K562 (cell line): ENCODE results near the gene KXD1. TPM values are rescaled to one million over a fixed set of nuclear protein-coding genes. Genes with fewer than 3 reads are reported as not detected.
A peak's percentile ranks its signal among the peaks of the same experiment; 100 is the strongest.

ENCODE experiments used
- ASH1L ChIP-seq: fragments of 450-650 bp; IDR thresholded peaks from 2 replicates; pipeline ENCODE4 v1.6.1; 2018; ENCODE audit warnings: borderline replicate concordance, mild to moderate bottlenecking, low read depth; ENCODE audit not compliant: partially characterized antibody
- CLOCK ChIP-seq: fragments of 250-450 bp; sonication (Bioruptor Pico); IDR thresholded peaks from 2 replicates; pipeline ENCODE4 v1.4.0; 2020; ENCODE audit warnings: mild to moderate bottlenecking, moderate library complexity, borderline replicate concordance
- FIP1L1 ChIP-seq: fragments of 200-400 bp; formaldehyde crosslinking; IDR thresholded peaks from 2 replicates; pipeline ENCODE4 v1.6.1; 2018; ENCODE audit warnings: mild to moderate bottlenecking, low read depth, low read length; ENCODE audit not compliant: poor library complexity, severe bottlenecking
- KAT2B ChIP-seq: IDR thresholded peaks from one replicate; pipeline ENCODE4 v1.6.1; 2012; ENCODE audit warnings: low read depth, mild to moderate bottlenecking, control low read depth, inconsistent platforms, low read length, moderate library complexity
- L3MBTL2 ChIP-seq: fragments of 450-650 bp; IDR thresholded peaks from 2 replicates; pipeline ENCODE4 v1.6.1; 2016; ENCODE audit warnings: mild to moderate bottlenecking, moderate library complexity
- MAX ChIP-seq: sonication (generic); formaldehyde crosslinking; IDR thresholded peaks from 2 replicates; pipeline ENCODE4 v1.9.0; 2022; ENCODE audit warnings: mild to moderate bottlenecking, missing genetic modification reagents
- NONO ChIP-seq, 2 experiments: fragments of 200-400 bp in 1 of 2; fragments of 450-650 bp in 1 of 2; formaldehyde crosslinking in 1 of 2; IDR thresholded peaks; 2 replicates each; pipeline ENCODE4 v1.6.1; 2017; ENCODE audit warnings: low read depth in 2 of 2, mild to moderate bottlenecking in 2 of 2, moderate library complexity in 2 of 2, low read length in 1 of 2
- NR3C1 ChIP-seq: sonication (generic); formaldehyde crosslinking; IDR thresholded peaks from 2 replicates; pipeline ENCODE4 v1.8.1; 2022; ENCODE audit warnings: missing genetic modification reagents
- PRDM10 ChIP-seq: fragments of 450-650 bp; IDR thresholded peaks from 2 replicates; pipeline ENCODE4 v1.6.1; 2018; ENCODE audit not compliant: partially characterized antibody
- RBM34 ChIP-seq: fragments of 200-400 bp; formaldehyde crosslinking; IDR thresholded peaks from 2 replicates; pipeline ENCODE4 v1.6.1; 2018; ENCODE audit warnings: low read length, borderline replicate concordance; ENCODE audit not compliant: insufficient read depth
- RNF2 ChIP-seq: sonication (generic); IDR thresholded peaks from 2 replicates; pipeline ENCODE4 v1.6.1; 2016
- ZBTB8A ChIP-seq: fragments of 450-650 bp; IDR thresholded peaks from 2 replicates; pipeline ENCODE4 v1.6.1; 2018; ENCODE audit warnings: mild to moderate bottlenecking, moderate library complexity; ENCODE audit not compliant: partially characterized antibody
- ZMIZ1 ChIP-seq, 2 experiments: fragments of 150-350 bp in 1 of 2; IDR thresholded peaks; 2 replicates each; pipeline ENCODE4 v1.6.1; 2012 to 2016; ENCODE audit warnings: low read depth in 2 of 2, low read length in 2 of 2, mild to moderate bottlenecking in 1 of 2, moderate library complexity in 1 of 2
- ZNF184 ChIP-seq: sonication (generic); formaldehyde crosslinking; IDR thresholded peaks from 2 replicates; pipeline ENCODE4 v1.5.0; 2020; ENCODE audit warnings: missing genetic modification reagents
- ZNF324 ChIP-seq: fragments of 250-450 bp; sonication (Bioruptor Pico); IDR thresholded peaks from 2 replicates; pipeline ENCODE4 v1.4.0; 2020; ENCODE audit warnings: mild to moderate bottlenecking
- ZNF431 ChIP-seq: sonication (generic); formaldehyde crosslinking; IDR thresholded peaks from 2 replicates; pipeline ENCODE4 v1.8.0; 2022; ENCODE audit warnings: mild to moderate bottlenecking, missing genetic modification reagents
- polyA plus RNA-seq, 8 experiments: library from polyadenylated mRNA; depleted of rRNA in 4 of 8; stranded (reverse) in 5 of 8; unstranded in 3 of 8; fragments of >200 nt; fragmentation: Nextera tagmentation in 2 of 8; fragmentation: Illumina TruSeq in 1 of 8; extraction: Ambion mirVana in 2 of 8; extraction: Trizol in 1 of 8; gene quantifications; 2 replicates each; pipeline versions ENCODE4 v1.2.1 to v1.2.3, GENCODE V29; 2011 to 2014; ENCODE audit warnings: inconsistent platforms in 1 of 8, missing spikeins in 1 of 8
- total RNA-seq, 7 experiments: library from RNA; depleted of rRNA in 6 of 7; stranded (reverse); fragments of >200 nt in 6 of 7; fragmentation: Illumina TruSeq in 2 of 7; extraction: Trizol in 2 of 7; gene quantifications; 2 replicates each; pipeline versions ENCODE4 v1.2.1 to v1.2.3, GENCODE V29; 2011 to 2021; ENCODE audit warnings: low replicate concordance in 1 of 7

KXD1 gene
- total and polyA plus RNA-seq, 9 of the 15 experiments (the other 6 are each of a cell fraction or from before 2014, with no cell fraction given) = 21.9 to 210 (median 118) TPM

- TF ChIP-seq CLOCK (CRISPR knock-in tag) (no peak), ZBTB8A (no peak), RBM34 (no peak), ZNF324 (CRISPR knock-in tag) (no peak), ZNF184 (CRISPR knock-in tag) (no peak), NONO (IDR thresholded peaks at IDR 0.05; ENCODE audit: low read depth in 2 of 2, low read length in 1 of 2) (no peak), ZNF431 (CRISPR knock-in tag) (peak; percentile 80; the same call in 1 of the 2 replicates), PRDM10 (no peak), MAX (CRISPR knock-in tag) (peak; percentile 100), L3MBTL2 (peak; percentile 100), NR3C1 (CRISPR knock-in tag) (peak; percentile 95), KAT2B (no peak), ASH1L (no peak), ZMIZ1 (IDR thresholded peaks at IDR 0.05; ENCODE audit: low read depth in 2 of 2, low read length in 2 of 2) (no peak; a peak in 1 of 4 replicates), RNF2 (peak; percentile 97), FIP1L1 (no peak)
Observed at GRCh38 chr19:18589380-18590272, 32.0 kb downstream of the KXD1 start (continued).
